NB4 (cell line): ENCODE measurements around the gene PBX1.

Source experiments
- DNase-seq: peaks from one replicate; pipeline ENCODE4 v3.0.0; 2010; ENCODE audit warnings: low read depth
- H3K4me3 ChIP-seq: one replicate; pipeline ENCODE4 v1.5.1; 2011; ENCODE audit warnings: mild to moderate bottlenecking, low read depth, low read length, moderate library complexity
- MYC ChIP-seq: IDR thresholded peaks from 2 replicates; pipeline ENCODE4 v1.6.1; 2011; ENCODE audit warnings: low read depth, low read length
- POLR2A ChIP-seq: IDR thresholded peaks from 2 replicates; pipeline ENCODE4 v1.6.1; 2011; ENCODE audit warnings: mild to moderate bottlenecking; ENCODE audit not compliant: insufficient read length; ENCODE audit errors: extremely low read depth
- TF ChIP-seq, protein P1 (sequence below): IDR thresholded peaks from one replicate; pipeline ENCODE4 v1.5.1; 2012; ENCODE audit warnings: low read depth, low read length
- TF ChIP-seq, protein P2 (sequence below): IDR thresholded peaks from 2 replicates; pipeline ENCODE4 v1.6.1; 2011; ENCODE audit warnings: low read depth, low read length

PBX1 gene

GRCh38 chr1:164824542-164824941 is 265.6 kb downstream of the PBX1 start:
- DNase-seq = no peak
- no peak overlapping the region for H3K4me3 ChIP-seq
- TF ChIP-seq MYC = no peak
- no peak for TF ChIP-seq POLR2A
- TF ChIP-seq, protein P1, sequence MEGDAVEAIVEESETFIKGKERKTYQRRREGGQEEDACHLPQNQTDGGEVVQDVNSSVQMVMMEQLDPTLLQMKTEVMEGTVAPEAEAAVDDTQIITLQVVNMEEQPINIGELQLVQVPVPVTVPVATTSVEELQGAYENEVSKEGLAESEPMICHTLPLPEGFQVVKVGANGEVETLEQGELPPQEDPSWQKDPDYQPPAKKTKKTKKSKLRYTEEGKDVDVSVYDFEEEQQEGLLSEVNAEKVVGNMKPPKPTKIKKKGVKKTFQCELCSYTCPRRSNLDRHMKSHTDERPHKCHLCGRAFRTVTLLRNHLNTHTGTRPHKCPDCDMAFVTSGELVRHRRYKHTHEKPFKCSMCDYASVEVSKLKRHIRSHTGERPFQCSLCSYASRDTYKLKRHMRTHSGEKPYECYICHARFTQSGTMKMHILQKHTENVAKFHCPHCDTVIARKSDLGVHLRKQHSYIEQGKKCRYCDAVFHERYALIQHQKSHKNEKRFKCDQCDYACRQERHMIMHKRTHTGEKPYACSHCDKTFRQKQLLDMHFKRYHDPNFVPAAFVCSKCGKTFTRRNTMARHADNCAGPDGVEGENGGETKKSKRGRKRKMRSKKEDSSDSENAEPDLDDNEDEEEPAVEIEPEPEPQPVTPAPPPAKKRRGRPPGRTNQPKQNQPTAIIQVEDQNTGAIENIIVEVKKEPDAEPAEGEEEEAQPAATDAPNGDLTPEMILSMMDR = no peak
- TF ChIP-seq, protein P2, sequence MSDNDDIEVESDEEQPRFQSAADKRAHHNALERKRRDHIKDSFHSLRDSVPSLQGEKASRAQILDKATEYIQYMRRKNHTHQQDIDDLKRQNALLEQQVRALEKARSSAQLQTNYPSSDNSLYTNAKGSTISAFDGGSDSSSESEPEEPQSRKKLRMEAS = no peak

DNA sequence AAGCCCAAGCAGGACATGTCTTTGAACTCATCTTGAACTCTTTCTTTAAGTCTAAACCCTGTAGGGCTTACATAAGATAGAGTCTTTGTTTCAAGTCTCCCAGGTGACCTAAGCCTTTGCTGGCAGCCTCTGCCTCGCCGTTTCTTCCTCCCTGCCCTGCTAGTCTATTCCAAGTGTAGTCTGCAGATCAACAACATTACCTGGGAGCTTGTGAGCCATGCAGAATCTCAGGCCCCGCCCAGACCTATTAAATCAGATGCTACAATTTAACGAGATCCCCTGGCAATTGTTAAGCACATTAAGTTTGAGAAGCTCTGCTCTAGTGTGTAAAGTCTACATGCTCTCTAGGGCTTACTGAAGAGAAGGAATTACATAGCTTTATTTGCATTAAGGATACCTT is 271.6 kb downstream of the PBX1 start:
- H3K4me3 ChIP-seq = no peak overlapping the region
- DNase-seq = no peak
- TF ChIP-seq POLR2A = no peak
- TF ChIP-seq, protein P1 = no peak
- no peak for TF ChIP-seq MYC
- TF ChIP-seq, protein P2 = no peak

DNA sequence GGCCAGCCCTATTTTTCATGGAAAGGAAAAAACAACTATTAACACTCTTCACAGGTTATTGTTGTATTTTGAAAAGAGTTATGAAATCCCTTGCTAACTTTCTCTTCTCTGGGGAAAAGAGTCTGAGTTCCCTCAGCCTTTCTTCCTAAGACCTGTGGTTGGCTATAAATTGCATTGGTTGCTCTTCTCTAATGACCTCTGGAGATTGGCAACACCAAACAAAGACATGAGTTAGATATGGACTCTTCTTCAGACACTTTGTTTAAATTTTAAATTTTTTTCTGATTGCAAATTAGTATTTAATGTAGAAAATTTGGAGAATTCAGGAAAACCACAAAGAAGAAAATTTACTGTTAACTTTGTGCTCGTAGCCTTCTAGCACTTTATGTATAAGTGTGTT is 275.7 kb downstream of the PBX1 start:
- DNase-seq = no peak
- no peak overlapping the region for H3K4me3 ChIP-seq
- TF ChIP-seq, protein P1 = no peak
- TF ChIP-seq POLR2A (no peak), MYC (no peak)
- TF ChIP-seq, protein P2 = no peak

GRCh38 chr1:164836614-164837018 is 277.6 kb downstream of the PBX1 start:
- no peak for TF ChIP-seq MYC
- DNase-seq = no peak
- H3K4me3 ChIP-seq = no peak overlapping the region

DNA sequence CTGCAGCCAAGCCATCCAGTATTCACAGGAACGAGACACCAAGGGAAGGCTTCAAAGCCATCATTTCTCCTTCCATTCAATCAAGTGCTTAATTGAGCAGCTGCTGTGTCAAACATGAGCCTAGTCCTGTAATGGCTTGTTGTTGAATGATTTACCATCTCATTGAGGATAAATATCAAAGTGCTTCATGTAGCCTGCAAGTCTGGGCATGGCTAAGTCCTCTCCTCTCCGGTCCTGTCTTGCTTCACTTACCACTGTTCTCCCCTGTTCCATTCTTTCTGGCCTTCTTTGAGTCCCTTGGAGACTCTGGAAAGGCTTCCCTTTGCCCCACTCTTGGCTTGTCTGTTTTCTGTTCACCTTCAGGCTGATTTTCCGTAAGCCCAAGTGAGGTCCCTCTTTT is 279.8 kb downstream of the PBX1 start:
- TF ChIP-seq POLR2A (no peak), MYC (no peak)
- TF ChIP-seq, protein P2 = no peak
- TF ChIP-seq, protein P1 = no peak

DNA sequence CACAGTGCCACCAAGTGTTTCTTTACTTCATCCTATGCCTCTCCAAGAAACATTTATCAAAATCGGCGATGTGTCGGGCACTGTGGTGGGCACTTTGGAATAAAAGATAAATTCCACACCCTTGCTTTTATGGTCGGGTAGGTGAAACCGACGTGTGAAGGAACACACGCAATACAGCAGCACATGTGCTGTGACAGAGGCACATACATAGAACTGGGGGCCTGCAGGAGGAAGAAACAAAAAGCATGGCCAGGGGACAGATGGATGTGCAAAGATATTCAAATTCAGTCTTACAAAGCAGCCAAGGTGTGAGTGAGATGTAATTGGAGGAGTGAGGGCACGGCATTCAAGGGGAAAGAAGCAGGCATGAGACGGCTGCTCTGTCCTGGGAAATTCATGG is 282.0 kb downstream of the PBX1 start:
- TF ChIP-seq, protein P2 = no peak
- TF ChIP-seq MYC (no peak), POLR2A (no peak)
- TF ChIP-seq, protein P1 = no peak
- no peak for DNase-seq
- no peak overlapping the region for H3K4me3 ChIP-seq

More for the DNA sequence above, 279.8 kb downstream of the PBX1 start:
- DNase-seq = no peak
- no peak overlapping the region for H3K4me3 ChIP-seq
